CD4-positive, alpha-beta T cell treated with Interleukin-1 beta for 1 hour (primary cell): ENCODE results near the gene SAMMSON.

Experiments used
- DNase-seq, 2 donors: peaks; one replicate each; pipeline ENCODE4 v3.0.0-alpha.2; 2020 to 2022

Gene SAMMSON

DNA sequence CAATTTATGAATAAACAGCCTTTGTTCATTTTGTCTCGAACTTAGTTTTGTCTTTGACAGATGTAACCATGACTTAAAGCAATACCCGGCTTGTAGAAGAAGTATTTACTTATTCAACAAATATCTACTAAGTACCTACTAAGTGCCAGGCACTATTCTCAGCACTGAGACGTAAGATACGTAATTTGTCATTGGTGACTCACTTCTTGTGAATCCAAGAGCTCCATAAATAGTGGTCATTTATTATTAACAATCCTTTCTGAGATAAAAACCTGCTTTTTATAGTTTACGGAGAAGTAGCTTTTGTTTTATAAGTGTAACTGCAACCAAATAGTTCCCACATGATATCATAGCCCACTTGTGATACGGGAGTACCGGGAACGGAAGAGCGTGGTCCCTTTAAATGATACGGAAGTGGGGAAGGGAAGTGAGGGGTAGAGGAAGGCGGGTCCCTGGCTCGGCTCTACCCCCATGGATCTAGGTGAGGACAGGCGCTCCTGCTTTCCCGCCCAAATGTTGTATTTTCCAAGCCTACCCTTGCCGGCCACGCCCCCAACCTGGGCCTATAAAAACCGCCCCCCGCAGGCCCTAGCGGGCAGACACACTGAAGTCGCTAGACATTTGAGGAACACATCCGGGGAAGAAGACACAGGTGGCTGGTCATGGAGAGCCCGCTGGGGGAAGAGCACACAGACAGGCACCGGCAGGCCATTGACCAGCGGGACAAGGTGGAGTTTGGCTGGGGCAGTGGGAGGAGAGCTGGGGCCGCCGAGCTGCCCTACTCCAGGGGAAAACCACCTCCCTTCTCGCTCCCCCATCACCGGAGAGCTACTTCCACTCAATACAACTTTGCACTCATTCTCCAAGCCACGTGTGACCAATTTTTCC lies at the start of gene SAMMSON:
SAMMSON (plus strand) TSS at position 594 of the 888 bp plus-strand sequence.
- DNase-seq, result no peak

- no peak for DNase-seq
Observed at GRCh38 chr3:69951616-69952015, 47.9 kb upstream of the SAMMSON start.

GRCh38 chr3:69959581-69959980 lies 40.0 kb upstream of the SAMMSON start:
- no peak for DNase-seq

GRCh38 chr3:69961706-69962439 lies 37.7 kb upstream of the SAMMSON start:
- DNase-seq, result no peak

DNA sequence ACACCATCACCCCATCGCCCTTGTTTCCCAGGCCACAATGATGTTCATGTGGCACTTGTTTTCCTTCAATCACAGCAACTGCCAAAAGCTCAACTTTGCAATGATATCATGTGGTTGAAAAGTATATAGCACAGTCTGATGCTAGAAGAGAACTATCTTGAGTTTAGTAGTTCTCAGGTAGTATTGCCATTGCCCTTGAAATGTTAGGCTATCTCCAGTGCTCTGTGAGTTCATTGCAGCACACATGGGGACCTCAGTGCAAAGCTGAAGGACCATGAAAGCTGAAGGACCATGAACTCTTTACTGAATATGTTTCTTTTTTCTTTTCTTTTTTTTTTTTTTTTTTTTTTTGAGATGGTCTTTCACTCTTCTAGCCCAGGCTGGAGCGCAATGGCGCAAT lies 35.9 kb upstream of the SAMMSON start:
- no peak for DNase-seq

DNA sequence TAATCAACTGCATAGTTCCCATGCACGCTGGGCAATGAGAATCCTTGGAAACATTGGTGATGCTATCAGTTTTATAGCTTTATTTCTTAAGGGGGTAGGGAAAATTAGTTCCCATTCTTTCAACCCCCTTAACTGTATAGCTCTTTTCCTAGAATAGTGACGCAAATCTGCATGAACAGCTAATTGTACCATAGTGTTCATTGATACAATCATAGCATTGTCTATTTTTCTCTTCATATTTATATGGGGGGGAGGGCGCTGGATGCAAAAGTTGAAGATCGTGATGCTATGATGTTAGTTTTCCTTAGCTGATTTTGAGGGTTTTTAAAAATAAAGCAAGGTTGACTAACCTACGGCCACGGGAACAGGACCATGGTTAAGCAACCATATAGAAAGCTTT lies 32.4 kb upstream of the SAMMSON start:
- no peak for DNase-seq

GRCh38 chr3:69970827-69971226 lies 28.7 kb upstream of the SAMMSON start:
- DNase-seq, result no peak

GRCh38 chr3:69972672-69973071 lies 26.9 kb upstream of the SAMMSON start:
- no peak for DNase-seq

DNA sequence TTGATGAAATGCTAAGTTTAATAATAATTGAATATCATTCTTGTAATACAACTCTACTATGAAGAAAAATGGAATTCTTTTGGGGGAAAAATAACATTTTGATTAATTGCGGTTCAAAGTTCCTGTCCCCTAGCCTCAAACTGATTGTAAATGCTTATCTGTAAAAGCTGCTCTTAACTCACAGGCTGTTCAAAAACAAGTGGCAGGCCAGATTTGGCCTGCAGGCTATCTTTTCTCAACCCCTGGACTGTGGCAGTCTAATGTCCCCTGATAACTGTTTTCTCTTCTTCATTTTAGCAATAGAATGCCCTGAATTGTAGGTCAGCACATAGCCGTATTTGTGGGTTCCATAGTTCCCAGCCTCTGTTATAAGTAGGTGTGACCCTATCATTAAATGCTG lies 23.5 kb upstream of the SAMMSON start:
- DNase-seq, result no peak

- no peak for DNase-seq
Observed at GRCh38 chr3:69983546-69984265, 15.8 kb upstream of the SAMMSON start.

- DNase-seq, result no peak
Observed at GRCh38 chr3:69985266-69985665, 14.3 kb upstream of the SAMMSON start.

GRCh38 chr3:69986419-69986818 lies 13.1 kb upstream of the SAMMSON start:
- no peak for DNase-seq

DNA sequence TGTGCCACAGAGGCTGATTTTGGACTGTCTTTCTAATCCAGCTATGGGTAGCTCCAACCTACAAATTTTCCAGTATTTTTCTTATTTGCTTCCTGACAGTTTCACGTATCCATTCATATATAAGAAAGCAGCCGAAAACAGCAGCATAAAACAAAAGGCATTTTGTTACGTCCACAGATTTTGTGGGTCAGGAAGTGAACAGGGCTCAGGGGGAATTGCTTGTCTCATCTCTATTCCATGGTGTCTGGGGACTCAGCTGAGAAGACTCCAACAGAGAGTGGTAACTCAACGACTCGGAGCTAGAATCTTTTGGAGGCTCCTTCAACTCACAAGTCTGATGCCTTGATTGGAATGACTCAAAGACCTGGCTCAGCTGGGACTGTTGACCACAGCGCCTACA lies 11.7 kb upstream of the SAMMSON start:
- DNase-seq, result no peak

DNA sequence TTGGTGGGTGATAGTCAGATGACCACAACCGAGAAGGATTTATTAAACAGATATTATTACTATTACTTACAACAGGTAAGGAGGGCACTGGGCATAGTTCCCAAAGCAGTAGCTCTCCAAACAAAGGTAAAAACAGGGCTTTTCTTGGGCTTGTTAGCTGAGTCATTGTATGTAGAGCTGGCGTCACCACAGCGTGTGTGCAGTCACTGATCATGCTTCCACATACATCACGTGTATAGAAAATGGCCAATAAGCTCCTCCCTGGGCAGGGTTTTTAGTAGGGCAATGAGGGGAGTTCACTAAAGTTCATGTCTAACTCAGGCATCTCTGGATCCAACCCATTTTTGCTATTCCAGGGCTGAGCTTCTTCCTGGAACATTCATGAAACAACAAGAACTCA lies 5.8 kb upstream of the SAMMSON start:
- DNase-seq, result no peak

GRCh38 chr3:69994919-69995318 lies 4.6 kb upstream of the SAMMSON start:
- DNase-seq, result no peak

- DNase-seq, result no peak
Observed at GRCh38 chr3:69997631-69998307, 1.8 kb upstream of the SAMMSON start.

DNA sequence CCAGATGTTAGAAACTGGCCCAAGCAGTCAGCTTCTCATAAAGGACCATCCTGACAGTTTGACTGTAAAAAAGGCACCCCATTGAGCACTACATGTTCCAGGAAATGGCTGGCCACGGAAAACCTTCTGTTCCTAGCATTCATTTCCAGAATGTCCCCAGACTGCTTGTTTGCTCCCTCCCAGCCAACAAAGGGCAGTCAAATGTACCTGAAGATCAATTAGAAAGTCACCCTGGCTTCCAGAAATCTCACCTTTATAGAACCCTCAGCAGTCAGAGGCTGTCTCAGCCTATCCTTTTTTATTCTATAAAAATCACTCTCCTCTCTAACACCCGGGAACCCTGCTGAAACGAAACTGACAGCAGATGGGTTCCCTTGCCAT lies 784 bp upstream of the SAMMSON start:
- no peak for DNase-seq

DNA sequence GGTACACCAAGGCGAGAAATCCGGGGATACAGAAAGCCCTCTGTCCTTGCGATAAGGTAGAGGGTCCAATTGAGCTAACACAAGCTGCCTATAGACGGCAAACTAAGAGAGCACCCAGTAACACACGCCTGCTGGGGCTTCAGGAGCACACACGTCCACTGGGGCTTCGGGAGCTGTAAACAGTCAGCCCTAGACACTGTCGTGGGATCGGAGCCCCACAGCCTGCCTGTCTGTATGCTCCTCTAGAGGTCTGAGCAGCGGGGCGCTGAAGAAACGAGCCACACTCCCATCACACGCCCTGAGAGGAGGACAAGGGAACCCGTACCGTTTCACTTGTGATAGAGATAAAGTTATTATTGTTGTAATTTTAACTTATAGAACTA lies 486 bp downstream of the SAMMSON start:
- no peak for DNase-seq

DNA sequence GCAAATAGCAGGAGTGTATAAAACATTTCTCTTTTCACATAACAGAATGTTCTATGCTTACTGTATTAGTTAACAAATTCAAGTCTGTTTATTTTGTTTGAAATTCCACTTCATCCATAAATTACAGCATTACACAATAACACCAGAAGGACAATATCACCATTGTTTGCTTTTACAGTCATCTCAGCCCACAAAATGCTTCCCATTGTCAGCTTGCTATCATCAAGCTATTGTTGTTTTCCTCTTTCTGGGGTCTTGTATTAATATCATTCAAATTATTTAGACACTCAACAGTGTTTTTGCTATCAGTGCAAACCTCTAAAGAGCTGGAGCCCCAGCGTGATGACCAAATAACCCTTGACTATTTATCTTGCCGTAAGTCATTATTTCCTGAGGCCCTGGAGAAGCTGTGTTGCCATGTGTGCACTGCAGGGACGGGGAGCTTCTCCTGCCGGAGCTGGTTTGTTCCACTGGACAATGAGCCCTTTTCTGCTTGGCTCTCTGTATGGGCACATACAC lies 1.1 kb downstream of the SAMMSON start:
- no peak for DNase-seq

DNA sequence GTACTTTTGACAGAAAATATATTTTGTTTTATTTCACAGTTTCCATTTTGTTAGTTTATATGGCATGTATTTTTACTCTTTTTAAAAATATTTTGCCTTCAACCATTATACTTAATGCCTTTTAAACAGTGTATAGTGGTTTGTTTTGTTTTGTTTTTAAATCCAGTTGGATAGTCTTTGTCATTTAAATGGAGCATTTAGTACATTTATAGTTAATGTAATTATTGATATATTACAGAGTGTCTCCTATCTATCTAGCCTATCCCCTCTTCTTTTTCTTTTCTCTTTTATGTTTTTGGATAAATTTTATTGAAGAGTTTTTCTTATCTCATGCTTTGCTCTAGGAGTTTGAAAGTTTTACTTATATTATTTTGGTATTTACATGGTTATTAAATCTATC lies 3.6 kb downstream of the SAMMSON start:
- DNase-seq, result no peak

DNA sequence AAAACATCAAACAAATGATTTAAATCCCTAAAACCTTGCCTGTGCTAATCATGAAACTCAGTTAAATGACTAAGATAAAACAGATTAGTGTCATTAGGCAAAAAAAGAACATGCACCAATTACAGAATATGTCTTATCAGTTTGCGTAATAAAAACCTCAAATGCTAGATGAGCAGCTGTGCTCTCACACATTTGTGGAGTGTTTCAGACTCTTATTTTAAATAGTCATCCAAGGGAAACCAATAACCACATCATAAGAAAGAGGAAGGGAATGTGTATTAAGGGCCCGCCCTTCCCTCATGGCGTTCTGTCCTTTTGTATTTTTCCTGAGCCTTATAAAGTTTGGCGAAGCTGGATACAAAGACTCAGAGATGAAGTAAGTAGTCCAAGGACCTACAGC lies 6.6 kb downstream of the SAMMSON start:
- no peak for DNase-seq

- DNase-seq, result no peak
Observed at GRCh38 chr3:70010346-70010745, 10.8 kb downstream of the SAMMSON start.

- no peak for DNase-seq
Observed at GRCh38 chr3:70011582-70011981, 12.0 kb downstream of the SAMMSON start.
